Erythroblast (primary cell): ENCODE results near the gene DPP7.

ENCODE experiments used
- GATA1 ChIP-seq: IDR thresholded peaks from 2 replicates; pipeline ENCODE4 v1.6.1; 2011; ENCODE audit warnings: low read depth, mild to moderate bottlenecking, control low read depth, low read length, moderate library complexity
- POLR2A ChIP-seq: IDR thresholded peaks from 2 replicates; pipeline ENCODE4 v1.6.1; 2011; ENCODE audit warnings: mild to moderate bottlenecking, low read length

DNA sequence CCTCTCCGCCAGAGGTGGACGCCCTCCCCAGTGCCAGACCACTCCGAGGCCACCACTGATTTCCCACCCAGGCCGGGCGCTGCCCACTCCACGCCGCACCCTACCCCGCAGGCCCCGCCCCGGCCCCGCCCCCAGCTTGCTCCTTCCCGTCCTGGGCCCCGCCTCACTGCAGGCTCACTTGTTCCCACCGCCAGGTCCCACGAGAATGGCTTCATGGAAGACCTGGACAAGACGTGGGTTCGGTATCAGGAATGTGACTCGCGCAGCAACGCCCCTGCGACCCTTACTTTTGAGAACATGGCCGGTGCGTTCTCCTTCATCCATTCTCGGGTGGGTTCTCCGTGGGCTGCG lies 48.8 kb upstream of the DPP7 start:
- no peak for TF ChIP-seq POLR2A
- TF ChIP-seq GATA1: no peak
